Measurements from ENCODE around the gene ADSL. TPM values are rescaled to one million over a fixed set of nuclear protein-coding genes. Genes with fewer than 3 reads are reported as not detected.

ADSL gene
- total and polyA plus RNA-seq, 2 experiments from 2014 or later, result 72.5 to 123 TPM

DNA sequence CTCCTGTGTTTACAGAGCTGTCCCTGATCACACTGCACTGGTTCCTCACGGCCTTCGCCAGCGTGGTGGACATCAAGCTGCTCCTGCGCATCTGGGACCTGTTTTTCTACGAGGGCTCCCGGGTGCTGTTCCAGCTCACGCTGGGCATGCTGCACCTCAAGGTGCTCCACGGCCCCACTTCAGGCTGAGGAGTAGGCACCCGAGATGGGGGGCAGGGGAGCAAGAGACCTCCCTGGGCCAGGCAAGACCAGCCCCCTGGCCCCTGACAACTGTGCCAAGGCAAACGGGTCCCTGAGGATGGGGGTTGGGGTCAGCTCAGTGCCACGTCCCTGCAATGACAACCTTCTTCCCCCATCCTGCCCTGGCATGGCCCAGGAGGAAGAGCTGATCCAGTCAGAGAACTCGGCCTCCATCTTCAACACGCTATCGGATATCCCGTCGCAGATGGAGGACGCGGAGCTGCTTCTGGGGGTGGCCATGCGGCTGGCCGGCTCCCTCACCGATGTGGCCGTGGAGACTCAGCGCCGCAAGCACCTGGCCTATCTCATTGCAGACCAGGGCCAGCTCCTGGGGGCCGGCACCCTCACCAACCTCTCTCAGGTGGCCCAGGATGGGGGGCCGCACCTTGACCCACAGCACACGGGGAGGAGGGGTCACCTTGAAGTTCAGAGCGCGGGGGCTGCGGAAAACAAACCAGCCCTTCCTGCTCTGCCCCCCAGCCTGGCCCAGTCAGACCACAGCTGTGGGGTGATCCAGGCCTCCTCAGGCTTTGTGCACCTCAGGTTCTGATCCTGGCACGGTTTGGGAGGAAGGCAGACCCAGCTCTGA is 60.0 kb downstream of the ADSL start:
- no peaks in the 10 kb centered on the region for H4K20me1 ChIP-seq (ENCODE audit: insufficient read depth)
- no peak for DNase-seq
- in situ Hi-C loops (cut with MboI), result no loop called here

DNA sequence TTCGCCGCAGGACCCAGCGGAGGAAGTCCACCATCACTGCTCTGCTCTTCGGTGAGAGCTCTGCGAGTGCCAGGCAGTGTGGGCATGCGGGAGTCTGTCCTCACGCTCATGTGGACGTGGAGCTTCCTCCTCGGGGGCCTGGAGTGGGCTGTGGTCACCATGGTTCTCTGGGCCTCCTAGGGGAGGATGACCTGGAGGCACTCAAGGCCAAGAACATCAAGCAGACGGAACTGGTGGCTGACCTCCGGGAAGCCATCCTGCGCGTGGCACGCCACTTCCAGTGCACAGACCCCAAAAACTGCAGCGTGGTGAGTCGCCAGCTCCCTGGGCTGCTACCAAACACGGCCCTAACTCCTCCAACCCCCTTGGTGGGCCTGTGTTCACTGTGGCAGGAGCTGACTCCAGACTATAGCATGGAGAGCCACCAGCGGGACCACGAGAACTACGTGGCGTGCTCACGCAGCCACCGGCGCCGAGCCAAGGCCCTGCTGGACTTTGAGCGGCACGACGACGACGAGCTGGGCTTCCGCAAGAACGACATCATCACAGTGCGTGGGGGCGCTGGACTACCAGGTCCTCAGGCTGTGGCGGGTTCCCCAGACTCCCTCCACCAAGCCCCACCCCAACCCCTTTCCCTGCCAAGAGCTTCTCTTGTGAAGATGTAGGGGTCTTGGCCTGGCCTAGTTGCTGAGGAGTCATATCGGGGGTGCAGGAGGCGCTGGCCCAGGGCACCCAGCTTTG is 60.9 kb downstream of the ADSL start:
- in situ Hi-C loops (cut with MboI), result no loop called here
- no peak overlapping the region for H3K4me2 ChIP-seq (ENCODE audit: unreplicated experiment)
- no peaks in the 10 kb centered on the region for H3K9me3 ChIP-seq (ENCODE audit: low read depth)
- TF ChIP-seq EZH2 (IDR thresholded peaks at IDR 0.05; ENCODE audit: insufficient read depth, poor library complexity, severe bottlenecking) (no peak), EZH2phosphoT487 (IDR thresholded peaks at IDR 0.05; ENCODE audit: insufficient read depth, low read depth) (no peak)
- no peak for DNase-seq
- peaks cover 14% of the 10 kb centered on the region; the same call in 1 of the 2 replicates for H3F3A ChIP-seq (ENCODE audit: insufficient read depth)
- H2AFZ ChIP-seq, result no peak overlapping the region
- H3K79me2 ChIP-seq (ENCODE audit: insufficient read depth), result no peaks in the 10 kb centered on the region
- no peak overlapping the region for H3K4me3 ChIP-seq
- no peaks in the 10 kb centered on the region for H3K4me1 ChIP-seq (ENCODE audit: insufficient read depth)
- no peak overlapping the region for H3K27ac ChIP-seq
- no peaks in the 10 kb centered on the region for H4K20me1 ChIP-seq (ENCODE audit: insufficient read depth)
- H3K9ac ChIP-seq, result no peak overlapping the region
- no peaks in the 10 kb centered on the region for H3K27me3 ChIP-seq (replicated peaks; ENCODE audit: insufficient read depth)
- 91 to 92% methylated on average over 31 to 37 of the region's 37 CpGs for WGBS, 2 experiments (ENCODE audit: low coverage in 1 of 2, low lambda C conversion rate in 2 of 2, missing lambda C conversion rate in 2 of 2)
- no peaks in the 10 kb centered on the region for H3K9me2 ChIP-seq (ENCODE audit: insufficient read depth)
- peaks cover 22% of the 10 kb centered on the region for H3K36me3 ChIP-seq (ENCODE audit: low read depth)

More for the DNA sequence above, 60.0 kb downstream of the ADSL start:
- Histone ChIP-seq H3K9ac (no peak overlapping the region), H3K4me3 (no peak overlapping the region), H3K27ac (no peak overlapping the region), H3K4me1 (ENCODE audit: insufficient read depth) (no peaks in the 10 kb centered on the region), H3K36me3 (ENCODE audit: low read depth) (peaks cover 16% of the 10 kb centered on the region; the same call in 1 of the 2 replicates), H3F3A (ENCODE audit: insufficient read depth) (0 out of 2 replicates have a peak, but pooled peaks cover 9% of the 10 kb centered on the region), H3K27me3 (replicated peaks; ENCODE audit: insufficient read depth) (no peaks in the 10 kb centered on the region), H2AFZ (no peak overlapping the region), H3K79me2 (ENCODE audit: insufficient read depth) (no peaks in the 10 kb centered on the region), H3K9me2 (ENCODE audit: insufficient read depth) (no peaks in the 10 kb centered on the region), H3K4me2 (ENCODE audit: unreplicated experiment) (no peak overlapping the region), H3K9me3 (ENCODE audit: low read depth) (no peaks in the 10 kb centered on the region)
- no peak for TF ChIP-seq EZH2phosphoT487 (IDR thresholded peaks at IDR 0.05; ENCODE audit: insufficient read depth, low read depth)
- no peak for TF ChIP-seq EZH2 (IDR thresholded peaks at IDR 0.05; ENCODE audit: insufficient read depth, poor library complexity, severe bottlenecking)
- 95% methylated on average over 30 to 31 of the region's 31 CpGs for WGBS, 2 experiments (ENCODE audit: low coverage in 1 of 2, low lambda C conversion rate in 2 of 2, missing lambda C conversion rate in 2 of 2)

DNA sequence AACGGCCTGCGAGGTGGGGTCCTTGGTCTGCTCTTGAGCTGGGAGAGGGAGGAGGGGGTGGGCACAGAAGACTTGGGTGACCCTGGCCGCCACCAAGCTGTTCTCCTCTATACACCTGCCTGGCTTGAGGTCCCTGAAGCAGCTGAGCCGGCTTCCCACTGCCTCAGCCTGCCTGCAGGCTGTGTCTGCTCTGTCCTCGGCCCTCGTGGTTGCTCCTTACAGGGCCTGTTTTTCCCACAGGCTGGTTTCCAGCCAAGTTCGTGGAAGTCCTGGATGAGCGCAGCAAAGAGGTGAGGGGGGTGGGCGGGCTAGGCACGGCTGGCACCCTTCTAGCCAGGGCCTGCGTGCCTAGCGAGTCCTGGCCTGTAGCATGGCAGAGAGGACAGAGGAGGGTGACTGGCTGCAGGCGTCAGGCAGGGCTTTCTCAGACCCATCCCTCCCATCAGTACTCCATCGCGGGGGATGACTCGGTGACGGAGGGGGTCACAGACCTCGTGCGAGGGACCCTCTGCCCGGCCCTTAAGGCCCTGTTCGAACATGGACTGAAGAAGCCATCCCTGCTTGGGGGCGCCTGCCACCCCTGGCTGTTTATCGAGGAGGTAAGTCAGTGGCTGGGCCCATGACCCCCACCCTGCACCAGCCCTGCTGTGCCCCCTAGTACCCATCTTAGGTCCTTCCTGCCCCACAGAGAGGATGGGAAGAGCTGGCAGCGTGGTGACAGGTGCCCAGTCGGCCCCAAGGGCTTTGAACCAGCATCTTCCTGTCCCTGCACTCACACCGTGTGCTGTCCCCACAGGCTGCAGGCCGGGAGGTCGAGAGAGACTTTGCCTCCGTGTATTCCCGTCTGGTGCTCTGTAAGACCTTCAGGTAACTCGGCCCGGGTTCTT is 61.8 kb downstream of the ADSL start:
- Histone ChIP-seq H3K79me2 (ENCODE audit: insufficient read depth) (no peaks in the 10 kb centered on the region), H3K27ac (no peak overlapping the region), H3K27me3 (replicated peaks; ENCODE audit: insufficient read depth) (no peaks in the 10 kb centered on the region), H4K20me1 (ENCODE audit: insufficient read depth) (no peaks in the 10 kb centered on the region), H3K4me1 (ENCODE audit: insufficient read depth) (no peaks in the 10 kb centered on the region), H2AFZ (no peak overlapping the region), H3K4me3 (no peak overlapping the region), H3F3A (ENCODE audit: insufficient read depth) (peaks cover 20% of the 10 kb centered on the region; the same call in 1 of the 2 replicates), H3K9me3 (ENCODE audit: low read depth) (no peaks in the 10 kb centered on the region), H3K9me2 (ENCODE audit: insufficient read depth) (no peaks in the 10 kb centered on the region), H3K4me2 (ENCODE audit: unreplicated experiment) (no peak overlapping the region), H3K36me3 (ENCODE audit: low read depth) (peaks cover 16% of the 10 kb centered on the region), H3K9ac (no peak overlapping the region)
- no peak for TF ChIP-seq EZH2phosphoT487 (IDR thresholded peaks at IDR 0.05; ENCODE audit: insufficient read depth, low read depth)
- TF ChIP-seq EZH2 (IDR thresholded peaks at IDR 0.05; ENCODE audit: insufficient read depth, poor library complexity, severe bottlenecking), result no peak
- 80 to 82% methylated on average over 27 to 32 of the region's 32 CpGs for WGBS, 2 experiments (ENCODE audit: low coverage in 1 of 2, low lambda C conversion rate in 2 of 2, missing lambda C conversion rate in 2 of 2)
- in situ Hi-C loops (cut with MboI), result no loop called here
- DNase-seq, result no peak

All from GM23248 (cell line).